Measurements from ENCODE around the gene ENAH.

DNA sequence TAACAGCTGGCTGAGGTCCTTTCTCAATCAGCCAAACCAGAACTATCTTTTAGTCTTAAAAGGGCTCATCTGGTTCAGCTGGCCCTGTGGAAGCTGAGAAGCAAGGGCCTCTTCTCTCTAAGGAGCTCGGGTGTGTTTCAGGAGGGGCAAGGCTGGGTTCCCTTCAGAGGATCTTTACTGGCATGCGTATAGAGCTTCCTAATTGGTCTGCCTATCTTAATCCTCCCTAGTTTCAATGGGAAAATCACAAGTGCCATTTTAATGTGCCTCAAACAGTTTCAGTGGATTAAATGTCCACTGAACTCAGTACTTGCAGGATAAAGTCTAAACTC is 143.6 kb downstream of the ENAH start:
- TF ChIP-seq CTCF (IDR thresholded peaks at IDR 0.05 in 8 of 11, conservative IDR thresholded peaks at IDR 0.05 in 3 of 11) (no peak), POLR2AphosphoS5 (IDR thresholded peaks at IDR 0.05) (no peak), POLR2A (IDR thresholded peaks at IDR 0.05) (no peak)
